PC-9 (cell line): ENCODE data around the gene CAMTA1. TPM values are rescaled to one million over a fixed set of nuclear protein-coding genes. Genes with fewer than 3 reads are reported as not detected.

Experiments used
- BruUV-seq: library from RNA; stranded (reverse); fragments of 400-500 nt; replicated peaks from 2 replicates; lab custom pipeline; 2021; lab: Mats Ljungman, UMichigan
- CTCF ChIA-PET: fragments of 300-600 bp; sonication (Branson Sonifier 250); formaldehyde crosslinking; loops from one replicate; lab custom pipeline; 2022; ENCODE audit warnings: antibody characterized with exemption; lab: Charles Lee
- POLR2A ChIA-PET: fragments of 300-600 bp; sonication (Branson Sonifier 250); formaldehyde crosslinking; loops from one replicate; lab custom pipeline; 2022; ENCODE audit warnings: antibody characterized with exemption; ENCODE audit not compliant: unreplicated experiment; lab: Charles Lee
- DNase-seq, 2 experiments: peaks; one replicate each; pipeline versions ENCODE4 v3.0.0 to v3.0.0-alpha.2; 2015 to 2022; ENCODE audit warnings: mixed read lengths in 1 of 2
- H2AFZ ChIP-seq: fragments of 200-600 bp; sonication (generic); 2 replicates; pipeline ENCODE4 v1.8.1; 2017; ENCODE audit warnings: antibody characterized with exemption
- H3F3A ChIP-seq: fragments of 200-600 bp; sonication (generic); 2 replicates; pipeline ENCODE4 v1.8.1; 2017; ENCODE audit warnings: antibody characterized with exemption, mild to moderate bottlenecking, low read depth; ENCODE audit not compliant: insufficient read depth
- H3K27ac ChIP-seq: fragments of 200-600 bp; sonication (generic); 2 replicates; pipeline ENCODE4 v1.6.1; 2016; ENCODE audit warnings: mixed run types
- H3K27me3 ChIP-seq: fragments of 200-600 bp; sonication (generic); 2 replicates; pipeline ENCODE4 v1.6.1; 2016; ENCODE audit warnings: low read depth, mixed run types; ENCODE audit not compliant: insufficient read depth
- H3K36me3 ChIP-seq: fragments of 200-600 bp; sonication (generic); 2 replicates; pipeline ENCODE4 v1.6.1; 2016; ENCODE audit warnings: low read depth, mixed run types
- H3K4me1 ChIP-seq: fragments of 200-600 bp; sonication (generic); replicated peaks from 2 replicates; pipeline ENCODE4 v1.6.1; 2016; ENCODE audit warnings: mixed run types; ENCODE audit not compliant: insufficient read depth
- H3K4me2 ChIP-seq: fragments of 200-600 bp; sonication (generic); 2 replicates; pipeline ENCODE4 v1.6.1; 2017; ENCODE audit warnings: mixed run types
- H3K4me3 ChIP-seq: fragments of 200-600 bp; sonication (generic); 2 replicates; pipeline ENCODE4 v1.6.1; 2016; ENCODE audit warnings: mixed run types
- H3K79me2 ChIP-seq: fragments of 200-600 bp; sonication (generic); 2 replicates; pipeline ENCODE4 v1.6.1; 2017; ENCODE audit warnings: low read depth, mixed run types
- H3K9me2 ChIP-seq: fragments of 200-600 bp; sonication (generic); 2 replicates; pipeline ENCODE4 v1.8.1; 2017; ENCODE audit warnings: mild to moderate bottlenecking; ENCODE audit not compliant: insufficient read depth
- H3K9me3 ChIP-seq: fragments of 200-600 bp; sonication (generic); 2 replicates; pipeline ENCODE4 v1.8.1; 2016; ENCODE audit warnings: low read depth; ENCODE audit not compliant: insufficient read depth
- H4K20me1 ChIP-seq: fragments of 200-600 bp; sonication (generic); 2 replicates; pipeline ENCODE4 v1.8.1; 2017; ENCODE audit not compliant: insufficient read depth
- EZH2 ChIP-seq: fragments of 200-600 bp; sonication (generic); IDR thresholded peaks from 2 replicates; pipeline ENCODE4 v1.8.0; 2017; ENCODE audit warnings: antibody characterized with exemption, low read depth
- intact Hi-C: fragments of 100-400 bp; cut with micrococcal nuclease; formaldehyde crosslinking; loops from one replicate; pipeline ENCODE4 v1.10.0; 2022; ENCODE audit not compliant: unreplicated experiment
- total RNA-seq: library from RNA; stranded (reverse); gene quantifications from 2 replicates; pipeline ENCODE4 v1.2.3, GENCODE V29; 2021
- TF ChIP-seq, protein P1 (sequence below): fragments of 200-600 bp; sonication (generic); conservative IDR thresholded peaks from 2 replicates; pipeline ENCODE4 v1.6.1; 2017; ENCODE audit warnings: mixed run types, antibody characterized with exemption, mild to moderate bottlenecking, moderate library complexity

CAMTA1 gene
- total RNA-seq, 1 experiment from 2014 or later = 72.3 TPM

GRCh38 chr1:7549277-7550161, 764.3 kb downstream of the CAMTA1 start:
- Histone ChIP-seq H3K27me3 (peaks cover 11% of the 10 kb centered on the region; the same call in 1 of the 2 replicates), H4K20me1 (no peaks in the 10 kb centered on the region), H3K79me2 (no peaks in the 10 kb centered on the region), H3K36me3 (no peaks in the 10 kb centered on the region), H3F3A (no peaks in the 10 kb centered on the region), H3K4me1 (no peaks in the 10 kb centered on the region), H3K9me3 (no peaks in the 10 kb centered on the region), H3K9me2 (no peaks in the 10 kb centered on the region), H3K4me3 (no peak overlapping the region), H2AFZ (no peak overlapping the region), H3K4me2 (no peak overlapping the region), H3K27ac (no peak overlapping the region)
- ChIA-PET POLR2A (interaction anchor here (0.6 kb wide), 1 partner anchor 150 kb away, joined by 3 read pairs; no protein-coding TSS in a partner anchor), CTCF (interaction anchor here (1.0 kb wide), 1 partner anchor 9 kb away, joined by 9 read pairs; no protein-coding TSS in a partner anchor)
- peak in 1 of 2 experiments; percentile 69 for DNase-seq
- intact Hi-C loops = no loop called here
- no TSS peak for BruUV-seq
- no peak for TF ChIP-seq EZH2
- TF ChIP-seq, protein P1, sequence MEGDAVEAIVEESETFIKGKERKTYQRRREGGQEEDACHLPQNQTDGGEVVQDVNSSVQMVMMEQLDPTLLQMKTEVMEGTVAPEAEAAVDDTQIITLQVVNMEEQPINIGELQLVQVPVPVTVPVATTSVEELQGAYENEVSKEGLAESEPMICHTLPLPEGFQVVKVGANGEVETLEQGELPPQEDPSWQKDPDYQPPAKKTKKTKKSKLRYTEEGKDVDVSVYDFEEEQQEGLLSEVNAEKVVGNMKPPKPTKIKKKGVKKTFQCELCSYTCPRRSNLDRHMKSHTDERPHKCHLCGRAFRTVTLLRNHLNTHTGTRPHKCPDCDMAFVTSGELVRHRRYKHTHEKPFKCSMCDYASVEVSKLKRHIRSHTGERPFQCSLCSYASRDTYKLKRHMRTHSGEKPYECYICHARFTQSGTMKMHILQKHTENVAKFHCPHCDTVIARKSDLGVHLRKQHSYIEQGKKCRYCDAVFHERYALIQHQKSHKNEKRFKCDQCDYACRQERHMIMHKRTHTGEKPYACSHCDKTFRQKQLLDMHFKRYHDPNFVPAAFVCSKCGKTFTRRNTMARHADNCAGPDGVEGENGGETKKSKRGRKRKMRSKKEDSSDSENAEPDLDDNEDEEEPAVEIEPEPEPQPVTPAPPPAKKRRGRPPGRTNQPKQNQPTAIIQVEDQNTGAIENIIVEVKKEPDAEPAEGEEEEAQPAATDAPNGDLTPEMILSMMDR = no peak

GRCh38 chr1:7550261-7550865, 765.1 kb downstream of the CAMTA1 start:
- no peak overlapping the region for H3K4me2 ChIP-seq
- H3K27me3 ChIP-seq = peaks cover 3% of the 10 kb centered on the region; the same call in 1 of the 2 replicates
- BruUV-seq = TSS peak; percentile 39
- H3K4me3 ChIP-seq = no peak overlapping the region
- H2AFZ ChIP-seq = no peak overlapping the region
- H3K4me1 ChIP-seq = no peaks in the 10 kb centered on the region
- DNase-seq = no peak
- H3F3A ChIP-seq = no peaks in the 10 kb centered on the region
- no peaks in the 10 kb centered on the region for H4K20me1 ChIP-seq
- ChIA-PET CTCF (interaction anchor here (1.0 kb wide), 1 partner anchor 10 kb away, joined by 9 read pairs; no protein-coding TSS in a partner anchor), POLR2A (no interaction called here)
- no peaks in the 10 kb centered on the region for H3K36me3 ChIP-seq
- intact Hi-C loops = no loop called here
- no peaks in the 10 kb centered on the region for H3K79me2 ChIP-seq
- H3K27ac ChIP-seq = no peak overlapping the region
- no peak for TF ChIP-seq EZH2
- TF ChIP-seq, protein P1 = no peak
- no peaks in the 10 kb centered on the region for H3K9me3 ChIP-seq
- no peaks in the 10 kb centered on the region for H3K9me2 ChIP-seq

DNA sequence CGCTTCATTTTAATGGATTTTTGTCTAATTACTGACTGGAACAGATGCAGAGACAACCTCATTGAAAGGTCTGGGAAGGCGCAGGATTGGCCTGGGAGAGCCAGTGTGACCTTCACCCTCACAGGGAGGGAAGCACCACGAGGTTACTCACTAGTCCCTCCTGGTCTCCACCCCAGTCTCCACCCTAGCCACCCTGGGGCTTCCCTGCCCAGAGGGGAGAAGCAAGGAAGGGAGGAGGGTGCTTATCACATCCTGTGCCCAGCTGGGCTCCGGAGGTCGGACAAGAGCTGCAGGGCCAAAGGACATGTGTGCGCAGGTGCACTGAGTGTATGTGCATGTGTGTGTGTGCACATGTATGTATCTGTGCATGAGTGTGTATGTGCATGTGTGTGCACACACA, 765.7 kb downstream of the CAMTA1 start:
- CTCF ChIA-PET = no interaction called here
- Histone ChIP-seq H3K9me2 (no peaks in the 10 kb centered on the region), H3K27ac (no peak overlapping the region), H3K9me3 (no peaks in the 10 kb centered on the region), H3K4me2 (no peak overlapping the region), H3F3A (no peaks in the 10 kb centered on the region), H3K36me3 (no peaks in the 10 kb centered on the region), H4K20me1 (no peaks in the 10 kb centered on the region), H3K4me1 (no peaks in the 10 kb centered on the region), H3K79me2 (no peaks in the 10 kb centered on the region), H3K27me3 (peaks cover 6% of the 10 kb centered on the region), H2AFZ (no peak overlapping the region), H3K4me3 (no peak overlapping the region)
- BruUV-seq = no TSS peak
- POLR2A ChIA-PET = no interaction called here
- intact Hi-C loops = no loop called here
- TF ChIP-seq, protein P1 = no peak
- no peak for TF ChIP-seq EZH2
- no peak for DNase-seq
